Adrenal gland (tissue), 12 donors: Measurements from ENCODE around the gene CCDC85C. TPM values are rescaled to one million over a fixed set of nuclear protein-coding genes. Genes with fewer than 3 reads are reported as not detected.
A peak's percentile ranks its signal among the peaks of the same experiment; 100 is the strongest.

Experiments used
- DNase-seq, 7 donors: peaks; one replicate each; pipeline ENCODE4 v3.0.0-alpha.2; 2019 to 2020
- H3K27ac ChIP-seq, 5 donors: fragments of 200-600 bp; sonication (generic) in 4 of 5; 1 replicate in 3 of 5; 2 replicates in 2 of 5; pipeline versions ENCODE4 v1.5.1 to v1.8.0; 2016 to 2020; ENCODE audit warnings: mild to moderate bottlenecking in 1 of 5
- H3K27me3 ChIP-seq: fragments of 200-600 bp; 2 replicates; pipeline ENCODE4 v1.8.0; 2021
- H3K36me3 ChIP-seq, 2 donors: fragments of 200-600 bp; replicated peaks in 1 of 2; 1 replicate in 1 of 2; 2 replicates in 1 of 2; pipeline versions ENCODE4 v1.5.1 to v1.8.0; 2018 to 2022
- H3K4me1 ChIP-seq, 2 donors: fragments of 200-600 bp; replicated peaks in 1 of 2; 1 replicate in 1 of 2; 2 replicates in 1 of 2; pipeline versions ENCODE4 v1.5.1 to v1.8.0; 2018 to 2021
- H3K4me3 ChIP-seq, 4 donors: fragments of 200-600 bp; sonication (generic) in 3 of 4; one replicate each; pipeline ENCODE4 v1.5.1; 2016 to 2018
- H3K9me3 ChIP-seq, 3 donors: fragments of 200-600 bp; sonication (generic) in 1 of 3; replicated peaks in 1 of 3; 1 replicate in 2 of 3; 2 replicates in 1 of 3; pipeline versions ENCODE4 v1.5.1 to v1.8.0; 2016 to 2021
- CTCF ChIP-seq, 6 experiments: fragments of 450-650 bp in 4 of 6; fragments of 200-600 bp in 2 of 6; sonication (generic) in 1 of 6; IDR thresholded peaks; 1 replicate in 5 of 6; 2 replicates in 1 of 6; pipeline versions ENCODE4 v1.5.1 to v1.8.0; 2016 to 2021; ENCODE audit warnings: antibody characterized with exemption in 6 of 6, mild to moderate bottlenecking in 2 of 6, moderate library complexity in 1 of 6
- POLR2A ChIP-seq, 2 donors: fragments of 450-650 bp; IDR thresholded peaks; one replicate each; pipeline ENCODE4 v1.6.1; 2017; ENCODE audit warnings: antibody characterized with exemption in 2 of 2, mild to moderate bottlenecking in 2 of 2, moderate library complexity in 1 of 2
- WGBS, 4 donors: extraction: QIAGEN DNeasy Blood & Tissue Kit in 2 of 4; methylation state at CpG; one replicate each; pipeline versions ENCODE4 v1.1.5 to v1.1.7; 2013 to 2017; 5-methylcytosine and 5-hydroxymethylcytosine counted together
- intact Hi-C, 2 donors: fragments of 100-400 bp; cut with DNase I; formaldehyde crosslinking; loops; one replicate each; pipeline versions ENCODE4 v1.14.1 to v1.15.0; 2022 to 2023
- polyA plus RNA-seq, 3 donors: library from polyadenylated mRNA; stranded (reverse); fragments of 200-250 nt in 2 of 3; fragments of 350-450 nt in 1 of 3; fragmentation: Illumina TruSeq in 1 of 3; extraction: RNeasy Lipid Tissue Mini Kit (QIAGEN cat#74804) in 1 of 3; gene quantifications; one replicate each; pipeline ENCODE4 v1.2.3, GENCODE V29; 2013 to 2014
- total RNA-seq, 9 donors: library from RNA; depleted of rRNA in 4 of 9; stranded (reverse); fragments of >200 nt in 4 of 9; fragments of 120-200 nt in 1 of 9; fragmentation: NEBNext Ultra II Directional in 1 of 9; extraction: Animal tissue kit (Norgen Biotek cat#: 25700) in 1 of 9; gene quantifications; one replicate each; pipeline versions ENCODE4 v1.1.0 to v1.2.4, GENCODE V29; 2013 to 2023
- donor health status: healthy with polysubstance abuse.
- donor health status: Bipolar disorder and iron deficiency.
- donor health status: DM: yes; HTN: yes; CAD: no.
- donor health status: DM: no; HTN: no; CAD: no.
- donor health status: DM: no; HTN: no; CAD: no.
- donor health status: DM: yes; HTN: yes; CAD: no.

Gene CCDC85C
- total and polyA plus RNA-seq, 12 donors, result 4.2 to 59.0 (median 37.9) TPM

GRCh38 chr14:99548255-99548654 is 55.8 kb downstream of the CCDC85C start:
- no peak overlapping the region for H3K4me3 ChIP-seq
- intact Hi-C loops, result no loop called here
- H3K36me3 ChIP-seq, result no peaks in the 10 kb centered on the region
- TF ChIP-seq POLR2A (IDR thresholded peaks at IDR 0.05) (no peak), CTCF (IDR thresholded peaks at IDR 0.05) (no peak)
- no peak for DNase-seq
- H3K27me3 ChIP-seq, result no peaks in the 10 kb centered on the region
- 89 to 92% (median 90%) methylated on average over 16 to 18 of the region's 18 CpGs for WGBS, 4 donors
- H3K27ac ChIP-seq, result peak overlapping the region in 3 of 5 donors; percentile 21 to 50 (median 42)
- no peaks in the 10 kb centered on the region for H3K9me3 ChIP-seq
- peaks cover 28 to 63% of the 10 kb centered on the region in 2 donors for H3K4me1 ChIP-seq

- intact Hi-C loops, result no loop called here
- no peak for DNase-seq
- WGBS, 4 donors, result 70 to 81% (median 75%) methylated on average over 11 to 13 of the region's 13 CpGs
- H3K36me3 ChIP-seq, result no peaks in the 10 kb centered on the region
- no peak for TF ChIP-seq CTCF (IDR thresholded peaks at IDR 0.05)
- TF ChIP-seq POLR2A (IDR thresholded peaks at IDR 0.05), result no peak
- H3K27ac ChIP-seq, result no peak overlapping the region
- H3K4me3 ChIP-seq, result no peak overlapping the region
- H3K4me1 ChIP-seq, result peaks cover 31 to 57% of the 10 kb centered on the region in 2 donors
- no peaks in the 10 kb centered on the region for H3K9me3 ChIP-seq
- H3K27me3 ChIP-seq, result no peaks in the 10 kb centered on the region
These were observed 57.6 kb downstream of the CCDC85C start for GRCh38 chr14:99546234-99546879.

- 76 to 91% (median 80%) methylated on average over 6 of the region's 6 CpGs for WGBS, 4 donors
- no peak for TF ChIP-seq POLR2A (IDR thresholded peaks at IDR 0.05)
- no peak for TF ChIP-seq CTCF (IDR thresholded peaks at IDR 0.05)
- no peaks in the 10 kb centered on the region for H3K9me3 ChIP-seq
- H3K27ac ChIP-seq, result peak overlapping the region in 1 of 5 donors; percentile 61
- no peak overlapping the region for H3K4me3 ChIP-seq
- H3K27me3 ChIP-seq, result no peaks in the 10 kb centered on the region
- peaks cover 26 to 52% of the 10 kb centered on the region in 2 donors for H3K4me1 ChIP-seq
- no peaks in the 10 kb centered on the region for H3K36me3 ChIP-seq
- DNase-seq, result no peak
- intact Hi-C loops, result no loop called here
These were observed 58.4 kb downstream of the CCDC85C start for GRCh38 chr14:99545586-99545985.

- intact Hi-C loops, result no loop called here
- peaks cover 22 to 47% of the 10 kb centered on the region in 2 donors for H3K4me1 ChIP-seq
- H3K27me3 ChIP-seq, result no peaks in the 10 kb centered on the region
- DNase-seq, result no peak
- WGBS, 4 donors, result 39 to 41% (median 40%) methylated on average over 7 to 11 of the region's 11 CpGs; no CpG with 5 or more reads in 1 of the 4 donors
- no peaks in the 10 kb centered on the region for H3K9me3 ChIP-seq
- peak overlapping the region in 4 of 5 donors; percentile 14 to 65 (median 51) for H3K27ac ChIP-seq
- TF ChIP-seq POLR2A (IDR thresholded peaks at IDR 0.05) (no peak), CTCF (IDR thresholded peaks at IDR 0.05) (no peak)
- no peaks in the 10 kb centered on the region for H3K36me3 ChIP-seq
- no peak overlapping the region for H3K4me3 ChIP-seq
These were observed 59.0 kb downstream of the CCDC85C start for GRCh38 chr14:99544991-99545390.
